Bronchial epithelial cell (primary cell): Measurements from ENCODE around the gene TP53. TPM values are rescaled to one million over a fixed set of nuclear protein-coding genes. Genes with fewer than 3 reads are reported as not detected.
A peak's percentile ranks its signal among the peaks of the same experiment; 100 is the strongest.

Source experiments
- DNase-seq: peaks from one replicate; pipeline ENCODE4 v3.0.0-alpha.2; 2010; ENCODE audit warnings: low read depth
- FAIRE-seq: peaks from 2 replicates; lab custom pipeline; 2011; peaks lifted over from hg19 to GRCh38; lab: Jason Lieb, UNC
- H3K27me3 ChIP-seq: 2 replicates; pipeline ENCODE4 v1.5.1; 2011; ENCODE audit warnings: low read length; ENCODE audit not compliant: control insufficient read depth, insufficient read depth
- H3K36me3 ChIP-seq: 2 replicates; pipeline ENCODE4 v1.5.1; 2011; ENCODE audit warnings: low read length; ENCODE audit not compliant: control insufficient read depth, insufficient read depth
- H3K4me3 ChIP-seq: 2 replicates; pipeline ENCODE4 v1.5.1; 2011; ENCODE audit warnings: mild to moderate bottlenecking, low read depth, low read length, control low read depth
- total RNA-seq: library from RNA; depleted of rRNA; stranded (reverse); fragments of >200 nt; gene quantifications from 2 replicates; pipeline ENCODE4 v1.2.1, GENCODE V29; 2014
- TF ChIP-seq, protein P1 (sequence below): IDR thresholded peaks from 2 replicates; pipeline ENCODE4 v1.5.1; 2011; ENCODE audit warnings: mild to moderate bottlenecking, moderate library complexity, low read length, control low read depth, inconsistent platforms; ENCODE audit not compliant: insufficient read depth, severe bottlenecking

TP53 gene
- total RNA-seq, 1 donor from 2014 or later = 9.2 TPM

DNA sequence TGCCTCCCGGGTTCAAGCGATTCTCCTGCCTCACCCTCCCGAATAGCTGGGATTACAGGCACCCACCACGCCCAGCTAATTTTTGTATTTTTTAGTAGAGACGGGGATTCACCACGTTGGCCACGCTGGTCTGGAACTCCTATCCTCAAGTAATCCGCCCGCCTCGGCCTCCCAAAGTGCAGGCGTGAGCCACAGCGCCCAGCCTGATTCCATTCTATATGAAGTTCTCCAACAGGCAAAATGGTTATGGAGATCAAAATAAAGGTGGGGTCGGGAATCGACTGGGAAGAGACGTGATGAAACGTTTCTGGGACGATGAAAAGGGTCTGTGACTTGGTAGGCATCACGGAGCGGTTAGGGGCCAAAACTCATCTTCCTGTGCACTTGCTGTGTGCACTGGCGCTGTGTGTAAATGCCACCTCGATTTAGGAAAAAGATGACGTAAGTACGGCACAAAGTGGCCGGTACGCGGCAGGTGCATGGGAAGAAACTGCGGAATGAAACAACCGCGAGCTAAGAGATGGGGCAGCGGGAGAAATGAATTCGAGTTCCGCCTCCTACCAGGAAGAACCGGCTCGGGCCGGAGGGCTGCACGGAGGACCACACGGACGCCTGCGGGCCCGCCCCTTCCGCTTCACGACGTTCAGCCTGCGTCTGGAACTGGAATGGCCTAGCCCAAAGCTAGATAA is 1.6 kb downstream of the TP53 start:
- FAIRE-seq = no peak
- DNase-seq = peak; percentile 81
- Histone ChIP-seq H3K27me3 (no peaks in the 10 kb centered on the region), H3K4me3 (peak overlapping the region; percentile 59), H3K36me3 (peaks cover 1% of the 10 kb centered on the region)
- TF ChIP-seq, protein P1, sequence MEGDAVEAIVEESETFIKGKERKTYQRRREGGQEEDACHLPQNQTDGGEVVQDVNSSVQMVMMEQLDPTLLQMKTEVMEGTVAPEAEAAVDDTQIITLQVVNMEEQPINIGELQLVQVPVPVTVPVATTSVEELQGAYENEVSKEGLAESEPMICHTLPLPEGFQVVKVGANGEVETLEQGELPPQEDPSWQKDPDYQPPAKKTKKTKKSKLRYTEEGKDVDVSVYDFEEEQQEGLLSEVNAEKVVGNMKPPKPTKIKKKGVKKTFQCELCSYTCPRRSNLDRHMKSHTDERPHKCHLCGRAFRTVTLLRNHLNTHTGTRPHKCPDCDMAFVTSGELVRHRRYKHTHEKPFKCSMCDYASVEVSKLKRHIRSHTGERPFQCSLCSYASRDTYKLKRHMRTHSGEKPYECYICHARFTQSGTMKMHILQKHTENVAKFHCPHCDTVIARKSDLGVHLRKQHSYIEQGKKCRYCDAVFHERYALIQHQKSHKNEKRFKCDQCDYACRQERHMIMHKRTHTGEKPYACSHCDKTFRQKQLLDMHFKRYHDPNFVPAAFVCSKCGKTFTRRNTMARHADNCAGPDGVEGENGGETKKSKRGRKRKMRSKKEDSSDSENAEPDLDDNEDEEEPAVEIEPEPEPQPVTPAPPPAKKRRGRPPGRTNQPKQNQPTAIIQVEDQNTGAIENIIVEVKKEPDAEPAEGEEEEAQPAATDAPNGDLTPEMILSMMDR = no peak

DNA sequence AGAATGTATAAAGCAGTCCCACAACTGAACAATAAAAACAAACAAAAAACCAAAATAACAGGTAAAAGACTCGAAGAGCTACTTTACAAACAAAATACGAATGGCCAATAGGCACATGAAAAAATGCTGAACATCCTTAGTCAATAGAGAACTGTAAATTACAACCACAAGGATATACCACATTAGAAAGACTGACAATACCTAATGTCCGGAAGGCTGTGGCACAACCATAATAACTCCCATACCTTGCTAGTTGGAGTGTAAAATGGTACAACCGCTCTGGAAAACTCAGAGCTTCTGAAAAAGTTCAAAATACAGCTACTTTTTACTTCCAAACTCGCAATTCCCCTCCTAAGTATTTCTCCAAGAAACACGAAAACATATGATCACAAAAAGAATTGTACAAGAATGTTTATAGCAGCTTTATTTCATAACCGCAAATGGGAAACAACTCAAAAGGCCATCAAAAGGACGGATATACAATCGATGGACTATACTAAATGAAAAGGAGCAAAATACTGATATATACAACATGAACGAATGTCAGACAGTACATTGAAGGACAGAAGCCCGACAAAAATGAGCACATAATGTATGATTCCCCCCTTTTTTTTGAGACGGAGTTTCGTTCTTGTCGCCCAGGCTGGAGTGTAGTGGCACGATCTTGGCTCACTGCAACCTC is 2.3 kb downstream of the TP53 start:
- DNase-seq (no peak), FAIRE-seq (no peak)
- no peaks in the 10 kb centered on the region for H3K27me3 ChIP-seq
- H3K4me3 ChIP-seq = peak overlapping the region; percentile 59
- H3K36me3 ChIP-seq = no peaks in the 10 kb centered on the region
- TF ChIP-seq, protein P1 = no peak

DNA sequence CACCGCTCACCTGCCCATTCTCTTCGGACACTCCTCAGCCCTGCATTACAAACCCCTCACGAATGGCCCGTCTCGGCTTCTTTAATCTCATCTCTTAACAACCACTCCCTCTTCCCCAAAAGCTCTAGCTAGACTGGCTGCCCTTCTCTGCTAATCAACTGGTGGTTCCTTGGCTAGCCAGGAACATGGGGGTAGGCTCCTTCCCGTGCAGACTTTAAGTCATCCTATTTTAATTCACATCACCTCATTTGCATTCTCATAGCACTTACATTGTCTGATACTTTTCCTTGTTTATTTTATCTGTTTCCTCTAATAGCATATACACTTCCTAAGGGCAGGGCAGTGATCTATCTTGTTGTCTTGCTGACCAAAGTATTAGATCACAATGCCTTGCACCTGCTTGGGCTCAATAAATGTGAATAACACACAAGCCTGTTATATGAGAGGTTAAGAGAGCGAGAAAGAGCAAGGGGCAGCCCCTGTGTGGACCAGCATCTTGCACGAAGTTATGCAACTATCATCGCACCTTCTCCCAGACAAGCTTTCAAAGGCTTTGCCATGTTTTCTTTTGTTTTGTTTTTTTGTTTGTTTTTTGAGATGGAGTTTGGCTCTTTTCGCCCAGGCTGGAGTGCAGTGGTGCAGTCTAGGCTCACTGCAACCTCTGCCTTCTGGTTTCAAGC is 9.8 kb downstream of the TP53 start:
- no peak for FAIRE-seq
- Histone ChIP-seq H3K36me3 (peaks cover 21% of the 10 kb centered on the region), H3K4me3 (no peak overlapping the region), H3K27me3 (no peaks in the 10 kb centered on the region)
- TF ChIP-seq, protein P1 = no peak
- no peak for DNase-seq

DNA sequence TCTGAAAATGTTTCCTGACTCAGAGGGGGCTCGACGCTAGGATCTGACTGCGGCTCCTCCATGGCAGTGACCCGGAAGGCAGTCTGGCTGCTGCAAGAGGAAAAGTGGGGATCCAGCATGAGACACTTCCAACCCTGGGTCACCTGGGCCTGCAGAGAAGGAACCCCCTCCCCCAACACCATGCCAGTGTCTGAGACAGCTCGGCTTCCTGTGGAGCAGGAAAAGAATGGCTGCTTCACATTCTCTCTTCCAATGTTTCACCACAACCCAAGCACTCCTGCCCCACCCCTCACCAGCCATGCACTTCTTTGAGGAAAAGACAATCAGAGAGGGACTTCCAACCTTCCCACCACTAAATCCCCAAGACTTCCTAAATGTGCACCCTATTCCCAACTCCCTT is 10.8 kb downstream of the TP53 start:
- FAIRE-seq (no peak), DNase-seq (no peak)
- no peaks in the 10 kb centered on the region for H3K27me3 ChIP-seq
- TF ChIP-seq, protein P1 = no peak
- H3K36me3 ChIP-seq = peaks cover 23% of the 10 kb centered on the region
- no peak overlapping the region for H3K4me3 ChIP-seq

DNA sequence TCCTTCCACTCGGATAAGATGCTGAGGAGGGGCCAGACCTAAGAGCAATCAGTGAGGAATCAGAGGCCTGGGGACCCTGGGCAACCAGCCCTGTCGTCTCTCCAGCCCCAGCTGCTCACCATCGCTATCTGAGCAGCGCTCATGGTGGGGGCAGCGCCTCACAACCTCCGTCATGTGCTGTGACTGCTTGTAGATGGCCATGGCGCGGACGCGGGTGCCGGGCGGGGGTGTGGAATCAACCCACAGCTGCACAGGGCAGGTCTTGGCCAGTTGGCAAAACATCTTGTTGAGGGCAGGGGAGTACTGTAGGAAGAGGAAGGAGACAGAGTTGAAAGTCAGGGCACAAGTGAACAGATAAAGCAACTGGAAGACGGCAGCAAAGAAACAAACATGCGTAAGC is 12.4 kb downstream of the TP53 start:
- Histone ChIP-seq H3K4me3 (no peak overlapping the region), H3K27me3 (no peaks in the 10 kb centered on the region), H3K36me3 (peaks cover 25% of the 10 kb centered on the region)
- DNase-seq = no peak
- TF ChIP-seq, protein P1 = no peak
- peak; percentile 66 for FAIRE-seq
